WTC11 (cell line): ENCODE results near the gene SMAD3. TPM values are rescaled to one million over a fixed set of nuclear protein-coding genes. Genes with fewer than 3 reads are reported as not detected.

Experiments
- ATAC-seq: fragments of 200-7000 bp; cut with Tn5 transposase; 2 replicates; pipeline ENCODE4 v1.10.0; 2021; ENCODE audit warnings: mild to moderate bottlenecking, moderate library complexity
- CTCF ChIA-PET: fragments of 300-600 bp; sonication (Branson Sonifier 250); formaldehyde crosslinking; loops from one replicate; lab custom pipeline; 2021; ENCODE audit warnings: antibody characterized with exemption; lab: Charles Lee
- POLR2A ChIA-PET: fragments of 350-600 bp; sonication (Branson Sonifier 250); formaldehyde crosslinking; loops from one replicate; lab custom pipeline; 2021; ENCODE audit warnings: antibody characterized with exemption; lab: Charles Lee
- DNase-seq: peaks from one replicate; pipeline ENCODE4 v3.0.0; 2021; ENCODE audit warnings: low spot score
- H3K27ac Mint-ChIP-seq: 2 replicates; pipeline ENCODE4 v1.8.0; 2021; ENCODE audit warnings: mixed read lengths
- H3K27me3 Mint-ChIP-seq: 2 replicates; pipeline ENCODE4 v1.8.0; 2021; ENCODE audit warnings: low read depth, mild to moderate bottlenecking, moderate library complexity, mixed read lengths
- H3K36me3 Mint-ChIP-seq: 2 replicates; pipeline ENCODE4 v1.8.0; 2021; ENCODE audit warnings: mixed read lengths
- H3K4me1 Mint-ChIP-seq: 2 replicates; pipeline ENCODE4 v1.8.0; 2022; ENCODE audit warnings: mixed read lengths
- H3K4me3 Mint-ChIP-seq: 2 replicates; pipeline ENCODE4 v1.8.0; 2021; ENCODE audit warnings: mild to moderate bottlenecking, moderate library complexity, mixed read lengths
- H3K9me3 Mint-ChIP-seq: 2 replicates; pipeline ENCODE4 v1.8.0; 2021; ENCODE audit warnings: mixed read lengths
- ARID4B ChIP-seq: sonication (generic); formaldehyde crosslinking; IDR thresholded peaks from 2 replicates; pipeline ENCODE4 v1.8.0; 2023; ENCODE audit warnings: missing genetic modification reagents, mild to moderate bottlenecking, borderline replicate concordance
- CREM ChIP-seq: sonication (generic); formaldehyde crosslinking; IDR thresholded peaks from 2 replicates; pipeline ENCODE4 v1.8.1; 2022; ENCODE audit warnings: mild to moderate bottlenecking, missing genetic modification reagents, moderate library complexity
- CTCF ChIP-seq: fragments of 200-600 bp; IDR thresholded peaks from 2 replicates; pipeline ENCODE4 v1.8.0; 2022; ENCODE audit warnings: antibody characterized with exemption
- FOXP1 ChIP-seq: sonication (generic); formaldehyde crosslinking; IDR thresholded peaks from 2 replicates; pipeline ENCODE4 v1.8.0; 2022; ENCODE audit warnings: missing genetic modification reagents, mild to moderate bottlenecking, moderate library complexity, borderline replicate concordance
- GABPB1 ChIP-seq: sonication (generic); formaldehyde crosslinking; IDR thresholded peaks from 2 replicates; pipeline ENCODE4 v1.8.1; 2023; ENCODE audit warnings: mild to moderate bottlenecking, missing genetic modification reagents
- IRF2 ChIP-seq: sonication (generic); formaldehyde crosslinking; IDR thresholded peaks from 2 replicates; pipeline ENCODE4 v1.8.0; 2022; ENCODE audit warnings: low read depth, missing genetic modification reagents, borderline replicate concordance
- KAT7 ChIP-seq: sonication (generic); formaldehyde crosslinking; IDR thresholded peaks from 2 replicates; pipeline ENCODE4 v1.8.1; 2023; ENCODE audit warnings: missing genetic modification reagents, mild to moderate bottlenecking, borderline replicate concordance
- MAX ChIP-seq: sonication (generic); formaldehyde crosslinking; IDR thresholded peaks from 2 replicates; pipeline ENCODE4 v1.8.0; 2022; ENCODE audit warnings: mild to moderate bottlenecking, missing genetic modification reagents
- NFATC4 ChIP-seq: fragments of 250-450 bp; sonication (Bioruptor Pico); IDR thresholded peaks from 2 replicates; pipeline ENCODE4 v1.9.0; 2021; ENCODE audit warnings: mild to moderate bottlenecking
- PREB ChIP-seq: sonication (generic); formaldehyde crosslinking; IDR thresholded peaks from 2 replicates; pipeline ENCODE4 v1.8.1; 2022; ENCODE audit warnings: mild to moderate bottlenecking, missing genetic modification reagents, moderate library complexity, borderline replicate concordance
- SOX15 ChIP-seq: fragments of 250-450 bp; sonication (Bioruptor Pico); IDR thresholded peaks from 2 replicates; pipeline ENCODE4 v1.9.0; 2021; ENCODE audit warnings: mild to moderate bottlenecking
- ZNF317 ChIP-seq: sonication (generic); formaldehyde crosslinking; IDR thresholded peaks from 2 replicates; pipeline ENCODE4 v1.8.1; 2023; ENCODE audit warnings: low read depth, mild to moderate bottlenecking, moderate library complexity, missing genetic modification reagents, borderline replicate concordance
- ZNF423 ChIP-seq: fragments of 250-450 bp; sonication (Bioruptor Pico); IDR thresholded peaks from 2 replicates; pipeline ENCODE4 v2.1.2; 2022; ENCODE audit warnings: mild to moderate bottlenecking, moderate library complexity
- ZNF512 ChIP-seq: sonication (generic); formaldehyde crosslinking; IDR thresholded peaks from 2 replicates; pipeline ENCODE4 v1.8.1; 2022; ENCODE audit warnings: missing genetic modification reagents, borderline replicate concordance
- ZNF671 ChIP-seq: fragments of 250-450 bp; sonication (Bioruptor Pico); IDR thresholded peaks from 2 replicates; pipeline ENCODE4 v1.8.0; 2021; ENCODE audit warnings: mild to moderate bottlenecking
- total RNA-seq: library from RNA; stranded (reverse); gene quantifications from 3 replicates; pipeline ENCODE4 v1.2.3, GENCODE V29; 2021

SMAD3 gene
- total RNA-seq, 1 experiment from 2014 or later, result 34.6 TPM

GRCh38 chr15:67043939-67044771 is 21.2 kb upstream of the SMAD3 start (continued):
- TF ChIP-seq ARID4B (CRISPR knock-in tag) (no peak), SOX15 (no peak), PREB (no peak), NFATC4 (CRISPR knock-in tag) (no peak)
- TF ChIP-seq, all 79 proteins: peak for 4

GRCh38 chr15:67047149-67047661 is 18.2 kb upstream of the SMAD3 start:
- ATAC-seq (no peak), DNase-seq (no peak)
- TF ChIP-seq ZNF671 (CRISPR knock-in tag) (no peak), ZNF512 (CRISPR knock-in tag) (no peak), CREM (CRISPR knock-in tag) (no peak), KAT7 (CRISPR knock-in tag) (no peak), MAX (CRISPR knock-in tag) (no peak), ZNF317 (CRISPR knock-in tag) (no peak), FOXP1 (CRISPR knock-in tag) (no peak), IRF2 (no peak), CTCF (no peak), ZNF423 (CRISPR knock-in tag) (no peak), GABPB1 (no peak)
- Mint-ChIP-seq H3K9me3 (no peaks in the 10 kb centered on the region), H3K36me3 (no peaks in the 10 kb centered on the region), H3K4me1 (peaks cover 24% of the 10 kb centered on the region), H3K27me3 (peaks cover 3% of the 10 kb centered on the region; the same call in 1 of the 2 replicates), H3K27ac (no peak overlapping the region), H3K4me3 (no peak overlapping the region)
- ChIA-PET POLR2A (no interaction called here), CTCF (interaction anchor here (1.0 kb wide), 1 partner anchor 34 kb away, joined by 3 read pairs; no protein-coding TSS in a partner anchor)
